DMS53 (cell line): ENCODE data around the gene RSBN1.
A peak's percentile ranks its signal among the peaks of the same experiment; 100 is the strongest.
"Not testable (repeated sequence)": the region's sequence is repeated elsewhere in the genome, so short reads cannot be mapped to it uniquely, and the experiment has no call there.

Source experiments
- DNase-seq: peaks from one replicate; lab custom pipeline; 2025; lab: John Stamatoyannopoulos, UW

RSBN1 gene

DNA sequence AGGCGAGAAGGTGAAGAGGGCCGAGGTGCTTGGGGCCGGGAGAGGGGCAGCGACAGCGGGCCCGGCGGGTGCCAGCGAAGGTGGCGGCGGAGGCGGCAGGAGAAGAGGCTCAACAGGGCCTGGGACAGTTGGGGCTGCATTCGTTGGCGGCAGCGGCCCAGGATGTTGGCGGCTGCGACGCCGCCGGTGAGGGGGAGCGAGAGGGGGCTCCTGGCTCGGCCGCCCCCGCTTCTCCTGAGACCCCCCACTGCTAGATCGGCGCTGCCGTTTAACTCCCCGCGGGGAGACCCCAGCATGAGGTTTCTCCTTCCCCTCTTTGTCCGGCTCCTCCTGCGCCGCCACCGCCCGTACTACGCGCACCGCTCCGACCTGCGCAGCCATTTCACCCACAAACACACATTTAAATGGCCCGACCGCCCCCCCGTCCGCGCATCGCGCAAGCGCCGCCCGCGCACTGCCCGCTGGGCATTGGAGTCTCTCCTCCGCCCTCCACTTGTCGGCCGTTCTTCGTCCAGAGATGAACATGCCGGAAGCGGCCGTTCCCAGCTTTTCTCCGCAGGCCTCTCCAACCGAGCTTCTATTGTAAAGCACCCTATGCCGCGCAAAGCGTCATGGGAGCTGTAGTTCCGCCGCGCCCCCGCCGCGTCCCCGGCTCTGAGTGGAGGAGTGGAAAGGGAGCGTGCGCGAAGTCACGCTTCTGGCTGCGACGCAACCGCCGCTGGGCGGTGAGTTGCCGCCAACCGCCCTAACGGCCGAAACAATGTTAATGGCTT is at the start of gene RSBN1:
RSBN1 (minus strand) TSS at position 589 of the 773 bp plus-strand sequence; CDS start at position 525, 64 bp downstream.
- peak; percentile 100 for DNase-seq

DNA sequence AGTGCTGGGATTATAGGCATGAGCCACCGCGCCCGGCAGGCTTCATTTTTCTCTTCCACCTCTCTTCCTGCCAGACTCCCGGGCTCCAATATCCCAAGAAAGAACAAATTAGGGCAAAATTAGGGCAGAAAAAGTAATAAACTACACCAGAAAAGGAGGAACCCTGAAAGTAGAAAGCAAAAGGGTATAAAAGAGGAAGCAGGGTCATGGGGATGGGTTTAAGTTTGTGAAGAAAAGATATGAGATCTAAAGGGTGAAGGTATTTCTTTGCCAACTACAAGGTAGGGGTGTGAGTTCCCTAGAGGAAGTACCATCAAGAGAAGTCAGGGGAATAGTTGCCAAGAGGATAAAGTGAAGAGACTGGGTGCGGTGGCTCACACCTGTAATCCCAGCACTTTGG is 49.4 kb upstream of the RSBN1 start:
- no peak for DNase-seq

DNA sequence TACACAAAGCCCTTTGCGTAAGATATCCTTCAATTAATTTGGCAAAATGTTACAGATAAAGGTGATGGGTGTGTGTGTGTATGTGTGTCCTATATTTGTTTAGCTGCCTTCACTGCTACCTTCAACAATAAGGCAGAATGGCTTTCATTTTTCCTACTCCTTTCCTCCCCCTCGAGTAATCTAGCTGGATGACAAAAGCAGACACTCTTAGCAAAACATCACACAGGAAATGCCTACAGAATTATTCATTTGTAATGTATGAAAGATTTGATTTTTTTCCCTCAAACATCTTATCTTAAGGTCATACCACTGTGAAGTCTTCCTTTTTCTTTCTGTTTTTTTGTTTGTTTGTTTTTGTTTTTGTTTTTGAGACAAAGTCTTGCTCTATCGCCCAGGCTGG is 48.6 kb upstream of the RSBN1 start:
- DNase-seq: no peak

DNA sequence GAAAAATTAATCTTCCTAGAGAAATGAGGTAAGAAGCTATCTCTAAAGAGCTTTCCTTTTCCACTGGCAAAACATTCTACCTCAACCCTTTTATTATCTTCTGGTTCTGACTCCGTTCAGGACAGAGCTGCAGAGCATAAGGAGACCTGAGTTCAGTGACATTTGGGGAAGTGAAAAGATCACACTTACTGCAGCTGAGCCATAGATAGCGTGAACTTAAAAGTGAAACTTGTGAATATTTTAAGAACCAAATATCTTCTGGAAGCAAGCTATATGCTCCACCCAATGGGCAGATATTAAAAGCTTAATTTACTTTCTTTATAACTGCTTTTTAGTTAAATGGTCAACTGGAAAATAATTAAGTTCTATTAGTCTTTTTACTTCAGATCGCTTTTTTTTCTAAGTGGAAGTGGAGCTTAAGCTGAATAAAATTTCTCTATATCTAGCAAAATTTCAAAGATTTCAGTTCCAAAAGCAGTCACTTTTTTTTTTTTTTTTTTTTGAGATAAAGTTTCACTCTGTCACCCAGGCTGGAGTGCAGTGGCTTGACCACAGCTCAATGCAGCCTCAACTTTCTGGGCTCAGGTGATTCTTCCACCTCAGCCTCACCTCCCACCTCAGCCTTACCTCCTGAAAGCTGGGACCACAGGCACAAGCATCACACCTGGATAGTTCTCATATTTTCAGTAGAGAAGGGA is 47.4 kb upstream of the RSBN1 start:
- no peak for DNase-seq

DNA sequence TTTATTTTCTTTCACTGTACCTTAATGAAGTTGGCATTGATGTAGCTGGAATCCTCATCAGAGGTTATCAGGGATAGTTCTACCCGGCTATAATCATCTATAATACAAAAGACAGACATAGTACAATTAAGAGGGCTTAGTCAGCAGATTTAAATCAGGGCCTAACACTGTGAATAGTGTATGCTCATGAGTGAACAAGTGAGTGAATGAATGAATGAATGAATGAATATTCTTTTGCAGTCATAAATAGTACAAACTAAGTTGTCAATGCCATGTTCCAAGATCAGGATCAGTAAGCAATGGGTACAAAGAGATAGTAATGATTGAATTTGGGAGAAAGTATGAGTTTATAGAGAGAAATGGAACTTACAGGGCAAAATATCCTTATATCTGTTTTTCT is 46.7 kb upstream of the RSBN1 start:
- no peak for DNase-seq

DNA sequence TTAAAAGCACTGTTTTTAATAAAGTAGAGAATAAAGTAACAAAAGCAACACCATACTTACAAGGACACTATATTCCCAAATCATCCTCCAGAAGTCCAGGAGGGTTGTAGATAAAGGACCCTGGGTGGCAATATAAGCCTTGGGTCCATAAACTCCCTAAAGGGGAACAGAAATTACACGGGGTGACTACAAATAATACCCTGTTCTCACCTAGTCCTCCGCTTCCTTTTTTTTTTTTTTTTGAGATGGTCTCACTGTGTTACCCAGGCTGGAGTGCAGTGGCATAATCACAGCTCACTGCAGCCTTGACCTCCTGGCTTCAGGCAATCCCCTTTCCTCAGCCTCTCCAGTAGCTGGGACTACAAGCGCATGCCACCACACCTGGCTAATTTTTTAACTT is 46.1 kb upstream of the RSBN1 start:
- no peak for DNase-seq

DNA sequence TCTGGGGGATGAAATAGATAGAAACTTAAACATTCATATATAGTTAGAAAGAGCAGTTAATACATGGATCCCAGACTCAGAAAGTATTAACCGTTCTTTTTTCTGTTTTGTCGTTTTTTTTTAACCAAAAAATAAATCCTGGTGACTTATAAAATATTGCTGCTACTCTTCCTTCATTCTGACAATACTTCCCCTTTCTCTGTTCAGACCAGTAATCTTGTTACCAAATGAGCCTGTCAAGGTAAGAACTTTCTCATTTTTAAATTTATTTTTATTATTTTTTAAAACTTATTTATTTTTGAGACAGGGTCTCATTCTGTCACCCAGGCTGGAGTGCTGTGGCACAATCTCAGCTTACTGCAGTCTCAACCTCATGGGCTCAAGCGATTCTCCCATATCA is 45.5 kb upstream of the RSBN1 start:
- DNase-seq: no peak

DNA sequence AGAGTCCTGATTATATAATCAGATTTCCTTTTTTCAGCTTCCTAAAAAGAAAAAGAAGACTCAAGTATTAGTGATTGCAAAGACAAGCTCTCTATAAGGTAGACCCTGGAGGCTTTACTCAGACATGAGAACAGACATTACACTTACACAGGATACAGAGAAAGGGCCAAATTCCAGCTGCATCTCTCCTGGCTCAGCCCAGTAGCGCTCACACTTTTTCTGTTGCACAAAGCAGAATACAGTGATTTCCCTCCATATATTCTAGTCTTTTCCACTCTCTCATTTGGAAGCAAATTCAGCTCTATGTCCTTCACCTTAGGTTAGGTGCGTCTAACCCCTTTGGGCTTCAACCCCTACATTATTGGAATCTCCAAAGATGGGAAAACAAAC is 44.1 kb upstream of the RSBN1 start:
- DNase-seq: no peak

DNA sequence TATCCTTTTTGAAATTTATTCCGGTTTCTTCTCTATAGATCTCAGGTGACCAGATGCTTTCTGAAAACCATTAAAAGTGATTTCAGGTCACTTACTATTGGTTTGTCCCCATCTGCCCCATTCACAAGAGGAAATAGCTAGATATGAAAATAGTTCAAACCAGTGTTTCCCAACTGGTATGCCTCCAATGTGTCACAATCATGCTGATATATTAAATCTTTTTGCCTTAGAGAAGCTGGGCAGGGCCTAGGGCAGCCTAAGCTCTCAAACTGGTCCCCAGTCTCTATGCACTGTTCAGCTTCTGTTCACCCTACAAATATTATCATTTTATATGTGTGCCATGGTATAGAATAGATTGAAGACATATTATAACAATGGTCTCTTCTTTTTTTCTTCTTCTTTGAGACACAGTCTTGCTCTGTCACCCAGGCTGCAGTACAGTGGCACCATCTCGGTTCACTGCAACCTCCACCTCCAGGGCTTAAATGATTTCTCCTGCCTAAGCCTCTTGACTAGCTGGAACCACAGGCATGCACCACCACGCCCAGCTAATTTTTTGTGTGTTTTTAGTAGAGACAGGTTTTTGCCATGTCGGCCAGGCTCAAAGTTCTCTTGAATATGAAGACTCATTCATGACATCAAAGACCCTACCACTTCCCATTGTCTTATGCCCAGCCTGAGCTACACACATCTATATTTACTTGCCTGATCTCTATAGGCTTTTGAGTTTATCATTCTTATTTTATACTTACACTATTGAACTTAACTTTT is 43.5 kb upstream of the RSBN1 start:
- no peak for DNase-seq

DNA sequence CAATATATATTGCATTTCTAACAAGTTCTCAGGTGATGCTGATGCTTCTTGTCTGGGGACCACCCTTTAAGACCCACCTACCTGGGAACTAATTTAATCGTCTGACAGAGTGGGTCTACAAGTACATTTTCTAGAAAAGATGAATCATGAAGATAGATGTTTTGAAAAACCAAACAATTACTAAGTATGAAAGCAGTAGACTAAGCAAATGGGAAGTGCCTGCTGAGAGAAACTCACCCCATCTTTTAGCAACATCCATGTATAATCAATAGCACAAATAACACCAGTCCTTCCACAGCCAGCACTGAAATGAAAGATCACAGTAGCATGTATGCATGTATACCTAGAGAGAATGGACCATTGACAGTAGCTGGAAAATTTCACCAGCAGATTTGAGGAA is 42.0 kb upstream of the RSBN1 start:
- DNase-seq: no peak

DNA sequence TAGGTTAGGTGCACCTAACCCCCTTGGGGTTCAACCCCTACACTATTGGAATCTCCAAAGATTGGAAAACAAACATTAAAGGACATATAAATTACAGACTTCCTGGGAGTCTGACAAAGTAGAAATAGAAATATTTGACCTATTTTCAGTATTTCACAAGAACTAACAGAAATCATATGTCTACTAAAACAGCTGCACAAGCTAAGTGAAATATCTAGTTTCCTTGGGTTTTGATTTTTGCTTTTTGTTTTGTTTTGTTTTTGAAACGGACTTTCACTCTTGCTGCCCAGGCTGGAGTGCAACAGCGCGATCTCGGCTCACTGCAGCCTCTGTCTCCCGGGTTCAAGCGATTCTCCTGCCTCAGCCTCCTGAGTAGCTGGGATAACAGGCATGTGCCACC is 40.4 kb upstream of the RSBN1 start:
- not testable (repeated sequence) for DNase-seq

DNA sequence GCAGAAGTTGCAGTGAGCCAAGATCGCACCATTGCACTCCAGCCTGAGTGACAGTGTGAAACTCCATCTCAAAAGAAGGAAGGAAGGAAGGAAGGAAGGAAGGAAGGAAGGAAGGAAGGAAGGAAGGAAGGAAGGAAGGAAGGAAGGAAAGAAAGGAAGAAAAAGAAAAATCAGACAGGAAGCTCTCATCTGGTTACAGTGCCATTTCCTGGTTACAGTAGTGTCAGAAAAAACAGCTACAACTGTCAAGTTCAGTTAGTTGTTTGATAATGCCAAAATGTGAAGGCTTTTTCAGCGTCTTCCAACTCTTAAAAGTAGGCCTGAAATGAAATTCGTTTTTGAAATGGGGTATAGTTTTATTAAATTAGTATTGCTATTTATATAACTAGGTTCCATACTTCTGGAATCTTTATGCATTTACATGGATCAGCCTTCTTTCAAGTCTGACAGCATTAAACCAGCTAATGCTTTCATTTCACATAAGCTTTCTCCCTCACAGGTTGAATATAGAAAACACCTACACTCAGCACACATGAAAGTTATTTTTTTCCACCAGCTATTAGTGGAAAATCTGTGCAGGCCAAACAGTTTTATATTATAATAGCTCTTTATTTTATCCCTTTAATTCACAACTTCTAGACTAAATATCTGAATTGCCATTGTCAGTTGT is 38.0 kb upstream of the RSBN1 start:
- no peak for DNase-seq

DNA sequence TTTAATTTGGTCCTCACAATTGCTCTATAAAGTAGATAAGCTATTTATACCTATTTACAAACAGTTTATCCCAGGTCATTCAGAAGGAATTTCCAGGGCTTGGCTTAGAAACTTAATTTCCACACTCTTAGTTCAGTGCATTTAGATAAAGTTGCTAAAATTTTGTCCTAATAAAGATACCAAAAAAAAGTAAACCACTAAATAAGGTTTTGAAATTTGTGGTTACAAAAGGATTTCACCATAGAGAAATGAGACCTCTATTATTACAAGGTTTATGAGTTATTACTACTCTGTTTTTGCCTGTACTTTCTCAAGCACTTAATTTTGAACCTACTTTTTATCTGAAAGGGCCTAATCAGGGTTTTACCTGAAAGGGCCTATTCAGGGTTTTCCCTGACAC is 36.8 kb upstream of the RSBN1 start:
- no peak for DNase-seq

DNA sequence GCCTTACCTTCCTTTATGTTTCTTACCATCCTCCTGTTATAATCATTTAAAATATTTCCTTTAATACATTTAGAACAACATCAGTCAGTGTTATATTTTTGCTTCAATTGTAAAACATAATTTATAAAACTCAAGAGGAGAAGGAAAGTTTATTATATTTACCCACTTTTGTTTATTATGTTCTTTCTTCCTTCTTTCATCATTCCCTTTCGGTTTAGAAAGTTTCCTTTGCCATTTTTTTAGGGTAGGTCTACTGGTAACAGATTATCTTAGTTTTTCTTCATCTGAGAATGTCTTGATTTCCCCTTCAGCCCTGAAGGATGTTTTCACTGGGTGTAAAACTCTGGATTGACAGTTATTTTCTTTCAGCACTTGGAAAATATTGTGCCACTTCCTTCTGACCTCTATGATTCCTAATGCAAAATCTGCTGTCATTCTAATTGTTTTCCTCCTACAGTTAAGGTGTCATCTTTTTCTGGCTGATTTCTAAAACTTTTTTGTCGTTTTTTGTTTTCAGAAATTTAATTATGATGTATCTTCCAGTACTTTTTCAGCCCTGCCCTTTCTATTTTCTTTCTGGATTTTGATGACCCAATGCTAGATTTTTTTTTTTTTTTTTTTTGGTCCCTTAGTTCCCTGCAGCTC is 34.2 kb upstream of the RSBN1 start:
- DNase-seq: peak; percentile 9

DNA sequence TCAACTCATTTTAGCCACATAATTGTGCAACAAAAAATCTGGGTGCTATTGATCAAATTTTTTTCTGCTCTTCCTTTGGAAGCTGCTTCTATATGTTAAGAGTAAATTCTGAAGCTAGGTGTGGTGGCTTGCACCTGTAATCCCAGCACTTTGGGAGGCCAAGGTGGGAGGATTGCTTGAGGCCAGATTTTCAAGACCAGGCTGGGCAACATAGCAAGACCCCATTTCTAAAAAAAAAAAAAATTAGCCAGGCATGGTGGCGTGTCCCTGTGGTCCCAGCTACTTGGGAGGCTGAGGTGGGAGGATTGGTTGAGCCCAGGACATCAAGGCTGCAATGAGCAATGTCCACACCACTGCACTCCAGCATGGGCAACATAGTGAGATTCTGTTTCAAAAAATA is 24.3 kb upstream of the RSBN1 start:
- DNase-seq: no peak

DNA sequence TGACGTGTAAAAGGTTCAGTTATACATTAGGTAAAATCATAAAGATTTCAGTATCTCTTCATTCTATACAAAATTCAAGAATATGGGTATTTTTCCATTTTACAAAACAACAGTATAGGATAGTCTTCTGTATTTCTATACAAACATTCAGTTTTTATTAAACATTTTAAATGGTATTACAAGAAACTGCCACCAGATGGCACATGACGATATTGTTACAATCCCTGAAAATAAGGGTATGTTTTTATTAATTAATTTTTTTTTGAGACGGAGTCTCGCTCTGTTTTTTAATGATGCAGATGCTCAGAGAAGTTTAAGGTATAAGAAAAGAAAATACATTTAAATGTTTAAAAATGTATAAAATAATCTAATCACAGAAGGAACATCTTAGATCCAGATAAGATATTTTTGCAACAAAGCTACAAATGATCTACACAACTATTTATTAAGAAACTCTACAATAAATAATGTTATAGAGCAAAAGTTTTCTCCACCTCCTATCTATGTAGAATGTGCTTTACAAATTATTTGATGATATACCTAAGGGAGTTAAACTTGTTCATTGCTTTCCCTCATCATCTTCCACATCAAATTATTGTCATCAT is 23.5 kb upstream of the RSBN1 start:
- peak; percentile 73 for DNase-seq

DNA sequence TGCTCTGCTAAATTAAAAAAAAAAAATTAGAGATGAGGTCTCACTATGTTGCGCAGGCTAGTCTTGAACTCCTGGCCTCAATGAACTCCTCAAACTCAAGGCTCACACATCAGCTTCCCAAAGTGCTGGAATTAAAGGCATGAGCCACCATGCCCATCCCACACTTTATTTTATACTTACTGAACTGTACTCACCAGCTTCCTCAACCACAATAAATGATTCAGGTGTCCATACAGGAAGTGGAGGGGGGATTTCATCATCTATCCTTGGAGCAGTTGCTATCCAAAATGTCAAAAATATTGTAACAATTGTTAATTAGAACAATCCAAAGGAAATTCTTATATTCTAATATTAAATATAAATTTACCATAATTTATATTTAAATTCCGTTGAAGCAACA is 22.4 kb upstream of the RSBN1 start:
- DNase-seq: no peak

DNA sequence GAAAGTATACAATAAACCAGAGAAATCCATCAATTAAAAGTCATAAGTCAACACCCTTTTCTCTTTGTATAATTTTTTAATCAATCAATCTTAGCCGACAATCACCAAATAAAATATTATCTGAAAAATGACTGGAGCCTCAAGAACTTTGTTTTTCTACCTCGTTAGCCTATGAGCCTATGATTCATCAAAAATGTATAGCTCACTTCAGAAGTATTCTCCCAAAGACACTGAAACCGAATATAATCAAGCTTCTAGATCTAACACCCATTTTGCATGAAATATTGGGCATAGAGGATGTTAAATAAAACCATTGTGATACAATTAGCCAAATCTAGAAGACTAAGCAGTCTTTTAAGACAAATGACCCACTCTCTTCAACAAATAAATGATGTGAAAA is 17.8 kb upstream of the RSBN1 start:
- no peak for DNase-seq

DNA sequence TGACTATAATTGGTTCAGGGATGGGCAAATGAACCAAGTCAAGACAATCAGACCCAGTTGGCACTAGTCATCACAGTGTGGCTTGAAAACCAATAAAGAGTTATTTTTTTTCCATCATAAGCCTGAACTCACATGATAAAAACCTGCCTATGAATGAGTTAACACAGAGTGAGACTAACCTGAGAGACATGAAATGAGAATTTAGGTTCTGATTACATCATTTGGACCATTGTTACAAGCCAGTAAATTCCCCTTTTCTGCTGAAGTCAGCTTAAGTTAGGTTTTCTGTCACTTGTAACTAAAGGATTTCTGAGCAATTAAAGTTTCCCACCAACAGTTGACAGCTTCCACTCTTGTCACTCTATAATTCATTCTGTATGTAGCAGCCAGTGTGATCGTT is 9.6 kb upstream of the RSBN1 start:
- no peak for DNase-seq

DNA sequence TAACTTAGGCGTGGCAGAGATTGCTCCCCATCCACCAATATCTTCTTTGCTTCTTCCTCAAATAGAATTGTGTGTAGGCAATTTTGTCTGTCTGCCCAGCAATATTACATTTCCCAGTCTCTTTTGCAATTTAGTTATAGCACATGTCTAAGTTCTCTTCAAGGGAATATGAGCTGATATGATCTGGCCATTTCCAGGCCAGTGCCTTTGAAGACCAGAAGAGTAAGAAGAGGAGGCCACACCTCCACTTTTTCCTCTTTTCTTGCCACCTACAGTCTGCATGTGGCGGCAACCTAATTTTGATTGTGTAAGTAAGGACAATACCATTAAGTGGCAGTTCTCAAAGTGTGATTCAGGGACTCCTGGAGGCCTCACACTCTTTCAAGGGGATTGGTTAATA is 6.3 kb upstream of the RSBN1 start:
- no peak for DNase-seq

DNA sequence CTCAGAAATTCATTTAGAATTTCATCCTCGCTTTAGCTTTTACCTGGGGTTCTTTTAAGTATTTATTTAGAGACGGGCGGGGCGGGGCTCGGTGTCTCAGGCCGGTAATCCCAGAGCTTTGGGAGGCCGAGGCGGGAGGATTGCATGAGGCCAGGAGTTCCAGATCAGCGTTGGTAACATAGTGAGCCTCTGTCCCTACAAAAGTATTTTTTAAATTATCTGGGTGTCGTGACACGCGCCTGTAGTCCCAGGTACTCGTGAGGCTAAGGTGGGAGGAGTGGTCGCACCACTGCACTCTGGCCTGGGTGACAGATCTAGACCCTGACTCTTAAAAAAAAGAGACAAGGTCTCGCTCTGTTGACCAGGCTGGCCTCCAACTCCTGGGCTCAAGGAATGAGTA is 942 bp upstream of the RSBN1 start:
- DNase-seq: peak; percentile 12
